CD4-positive, CD25-positive, alpha-beta regulatory T cell (primary cell): Measurements from ENCODE around the gene OXLD1. TPM values are rescaled to one million over a fixed set of nuclear protein-coding genes. Genes with fewer than 3 reads are reported as not detected.
"Not testable (repeated sequence)": the region's sequence is repeated elsewhere in the genome, so short reads cannot be mapped to it uniquely, and the experiment has no call there.

Experiments used
- ATAC-seq, 2 donors: fragments of 150-1000 bp; cut with Tn5 transposase; one replicate each; pipeline ENCODE4 v1.10.0; 2021; ENCODE audit warnings: low read depth in 2 of 2, moderate number of reproducible peaks in 2 of 2, moderate library complexity in 1 of 2
- DNase-seq, 3 donors: peaks; one replicate each; pipeline versions ENCODE4 v3.0.0 to v3.0.0-alpha.2; 2012 to 2022; ENCODE audit warnings: mixed read lengths in 1 of 3
- H3K27ac ChIP-seq: one replicate; pipeline ENCODE4 v1.7.0; 2013; ENCODE audit warnings: mild to moderate bottlenecking, low read length; ENCODE audit not compliant: insufficient read depth, poor library complexity, severe bottlenecking
- H3K27me3 ChIP-seq: one replicate; pipeline ENCODE4 v1.7.0; 2013; ENCODE audit warnings: low read length; ENCODE audit not compliant: control insufficient read depth, insufficient read depth
- H3K36me3 ChIP-seq: one replicate; pipeline ENCODE4 v1.7.0; 2013; ENCODE audit warnings: mild to moderate bottlenecking, low read length, moderate library complexity; ENCODE audit not compliant: control insufficient read depth, insufficient read depth
- H3K4me1 ChIP-seq: 2 replicates; pipeline ENCODE4 v1.7.0; 2013; ENCODE audit warnings: mild to moderate bottlenecking, low read length; ENCODE audit not compliant: insufficient read depth, control insufficient read depth, poor library complexity, severe bottlenecking
- H3K4me3 ChIP-seq: one replicate; pipeline ENCODE4 v1.7.0; 2013; ENCODE audit warnings: low read depth, mild to moderate bottlenecking, low read length, moderate library complexity
- H3K9me3 ChIP-seq, 2 experiments: 1 replicate in 1 of 2; 2 replicates in 1 of 2; pipeline ENCODE4 v1.7.0; 2013; ENCODE audit warnings: low read length in 2 of 2, mild to moderate bottlenecking in 1 of 2, moderate library complexity in 1 of 2; ENCODE audit not compliant: control insufficient read depth in 2 of 2
- H3K27ac Mint-ChIP-seq, 3 donors: one replicate each; pipeline ENCODE4 v1.8.0; 2020 to 2022; ENCODE audit warnings: mild to moderate bottlenecking in 3 of 3, mixed read lengths in 3 of 3, moderate library complexity in 2 of 3
- H3K27me3 Mint-ChIP-seq: one replicate; pipeline ENCODE4 v1.8.0; 2022; ENCODE audit warnings: mild to moderate bottlenecking, mixed read lengths
- H3K36me3 Mint-ChIP-seq: one replicate; pipeline ENCODE4 v1.8.0; 2020; ENCODE audit warnings: mixed read lengths
- H3K4me1 Mint-ChIP-seq, 4 donors: one replicate each; pipeline ENCODE4 v1.8.0; 2020 to 2022; ENCODE audit warnings: mixed read lengths in 4 of 4, mild to moderate bottlenecking in 1 of 4
- H3K4me3 Mint-ChIP-seq, 4 donors: one replicate each; pipeline ENCODE4 v1.8.0; 2020 to 2022; ENCODE audit warnings: mild to moderate bottlenecking in 4 of 4, mixed read lengths in 4 of 4, moderate library complexity in 3 of 4
- H3K9me3 Mint-ChIP-seq, 7 donors: one replicate each; pipeline ENCODE4 v1.8.0; 2020 to 2022; ENCODE audit warnings: mixed read lengths in 7 of 7, mild to moderate bottlenecking in 3 of 7, moderate library complexity in 2 of 7
- polyA plus RNA-seq, 4 donors: library from polyadenylated mRNA; unstranded; fragments of 300-500 nt; fragmentation: Illumina TruSeq; gene quantifications; one replicate each; pipeline ENCODE4 v1.2.3, GENCODE V29; 2021
- total RNA-seq: library from RNA; stranded (reverse); gene quantifications from one replicate; pipeline ENCODE4 v1.2.3, GENCODE V29; 2022

The OXLD1 gene
- total and polyA plus RNA-seq, 5 donors from 2014 or later = 37.7 to 108 (median 83.4) TPM

DNA sequence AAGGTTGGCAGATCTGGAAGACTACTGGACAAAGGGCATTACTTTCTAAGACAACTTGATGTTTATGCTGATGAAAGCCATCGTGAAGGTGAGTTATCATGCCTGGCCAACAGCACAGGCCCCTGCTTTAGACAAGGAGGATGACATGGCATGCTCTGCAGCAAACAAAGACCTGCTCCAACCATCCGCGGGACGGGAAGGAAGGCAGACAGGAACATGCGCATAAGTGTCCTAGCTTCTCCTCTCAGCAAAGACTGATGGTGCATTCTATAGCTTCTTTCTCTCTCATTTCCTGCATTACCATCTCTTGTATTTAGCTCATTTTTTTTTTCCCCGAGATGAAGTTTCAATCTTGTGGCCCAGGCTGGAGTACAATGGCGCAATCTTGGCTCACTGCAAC is 34.9 kb downstream of the OXLD1 start:
- H3K4me3 Mint-ChIP-seq = peak overlapping the region in 1 of 4 donors; percentile 44
- no peak for DNase-seq
- H3K27me3 Mint-ChIP-seq = no peaks in the 10 kb centered on the region
- Histone ChIP-seq H3K27me3 (no peaks in the 10 kb centered on the region), H3K9me3 (no peaks in the 10 kb centered on the region), H3K4me3 (no peak overlapping the region), H3K4me1 (peaks cover 14% of the 10 kb centered on the region), H3K27ac (no peak overlapping the region), H3K36me3 (peaks cover 26% of the 10 kb centered on the region)
- no peak for ATAC-seq
- H3K27ac Mint-ChIP-seq = no peak overlapping the region
- peaks cover 0 to 32% (median 16%) of the 10 kb centered on the region in 4 donors for H3K4me1 Mint-ChIP-seq
- H3K9me3 Mint-ChIP-seq = peaks cover 0 to 2% (median 0%) of the 10 kb centered on the region in 7 donors
- peaks cover 8% of the 10 kb centered on the region for H3K36me3 Mint-ChIP-seq

DNA sequence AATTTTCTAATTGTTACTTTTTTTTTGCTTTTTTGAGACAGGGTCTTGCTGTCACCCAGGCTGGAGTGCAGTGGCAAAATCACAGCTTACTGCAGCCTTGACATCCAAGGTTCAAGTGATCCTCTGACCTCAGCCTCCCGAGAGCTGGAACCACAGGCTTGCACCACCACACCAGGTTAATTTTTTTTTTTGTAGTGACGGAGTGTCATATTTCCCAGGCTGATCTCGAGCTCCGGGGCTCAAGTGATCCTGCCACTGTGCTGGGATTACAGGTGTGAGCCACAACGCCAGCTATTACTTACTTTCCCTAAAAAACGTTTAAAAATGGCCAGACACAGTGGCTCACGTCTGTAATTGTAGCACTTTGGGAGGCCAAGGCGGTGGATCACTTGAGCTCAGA is 36.1 kb downstream of the OXLD1 start:
- H3K4me1 Mint-ChIP-seq = peaks cover 3 to 31% (median 12%) of the 10 kb centered on the region in 4 donors
- no peaks in the 10 kb centered on the region for H3K9me3 ChIP-seq
- H3K4me3 ChIP-seq = no peak overlapping the region
- H3K4me1 ChIP-seq = peaks cover 4% of the 10 kb centered on the region
- no peak overlapping the region for H3K27ac Mint-ChIP-seq
- H3K27ac ChIP-seq = no peak overlapping the region
- peaks cover 17% of the 10 kb centered on the region for H3K36me3 Mint-ChIP-seq
- no peaks in the 10 kb centered on the region for H3K27me3 ChIP-seq
- H3K4me3 Mint-ChIP-seq = no peak overlapping the region
- ATAC-seq = no peak
- H3K9me3 Mint-ChIP-seq = peaks cover 0 to 4% (median 0%) of the 10 kb centered on the region in 7 donors
- H3K27me3 Mint-ChIP-seq = no peaks in the 10 kb centered on the region
- no peak for DNase-seq
- H3K36me3 ChIP-seq = peaks cover 35% of the 10 kb centered on the region

DNA sequence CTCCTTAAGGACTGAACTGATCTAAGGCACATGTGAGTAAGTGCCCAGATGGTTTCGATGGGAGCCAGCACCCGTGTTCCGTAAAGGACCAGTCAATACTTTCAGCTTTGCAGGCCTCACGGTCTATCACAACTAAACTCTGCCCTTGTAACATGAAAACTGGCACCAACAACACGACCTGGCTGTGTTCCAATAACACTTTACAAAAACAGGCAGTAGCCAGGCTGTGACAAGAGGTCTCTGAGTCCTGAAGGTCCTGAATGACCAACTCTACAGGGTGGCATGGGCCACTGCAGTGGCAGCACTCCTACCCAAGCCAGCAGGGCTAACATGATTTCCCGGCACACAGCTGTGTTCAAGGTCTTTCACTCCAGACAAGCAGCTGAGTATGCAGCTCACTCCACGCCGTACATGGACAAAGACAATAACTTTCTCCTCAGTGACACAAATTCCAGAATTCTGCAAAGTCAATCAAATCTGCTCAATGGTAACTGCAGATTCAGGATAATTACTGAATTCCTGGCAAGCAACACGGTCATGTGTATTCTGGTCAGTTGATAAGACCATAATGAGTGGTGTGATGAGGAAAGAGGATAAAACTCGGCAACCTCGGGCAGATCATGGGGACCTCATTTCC is 44.8 kb downstream of the OXLD1 start:
- H3K27me3 ChIP-seq = no peaks in the 10 kb centered on the region
- ATAC-seq (no peak), DNase-seq (no peak)
- Mint-ChIP-seq H3K27ac (peak overlapping the region in 1 of 3 donors; percentile 48), H3K27me3 (no peaks in the 10 kb centered on the region), H3K4me3 (no peak overlapping the region), H3K4me1 (peaks cover 6 to 24% (median 11%) of the 10 kb centered on the region in 4 donors), H3K9me3 (peaks cover 0 to 4% (median 0%) of the 10 kb centered on the region in 7 donors), H3K36me3 (peaks cover 43% of the 10 kb centered on the region)
- H3K36me3 ChIP-seq = peaks cover 60% of the 10 kb centered on the region
- no peak overlapping the region for H3K27ac ChIP-seq
- no peaks in the 10 kb centered on the region for H3K9me3 ChIP-seq
- H3K4me1 ChIP-seq = no peaks in the 10 kb centered on the region
- no peak overlapping the region for H3K4me3 ChIP-seq

- H3K27me3 ChIP-seq, ATAC-seq, H3K4me3 ChIP-seq, H3K27ac ChIP-seq, H3K4me3 Mint-ChIP-seq, H3K9me3 Mint-ChIP-seq, H3K27me3 Mint-ChIP-seq, H3K9me3 ChIP-seq, H3K27ac Mint-ChIP-seq, DNase-seq: not testable (repeated sequence)
- Mint-ChIP-seq H3K4me1 (peaks cover 6 to 28% (median 13%) of the 10 kb centered on the region in 4 donors), H3K36me3 (peaks cover 37% of the 10 kb centered on the region)
- Histone ChIP-seq H3K4me1 (peaks cover 14% of the 10 kb centered on the region), H3K36me3 (peaks cover 45% of the 10 kb centered on the region)
Observed at GRCh38 chr17:81618307-81618706, 48.1 kb downstream of the OXLD1 start.

GRCh38 chr17:81616877-81617276 is 49.5 kb downstream of the OXLD1 start:
- no peaks in the 10 kb centered on the region for H3K9me3 Mint-ChIP-seq
- no peak overlapping the region for H3K27ac Mint-ChIP-seq
- H3K27me3 Mint-ChIP-seq = no peaks in the 10 kb centered on the region
- Histone ChIP-seq H3K4me3 (no peak overlapping the region), H3K36me3 (peaks cover 51% of the 10 kb centered on the region), H3K4me1 (peaks cover 14% of the 10 kb centered on the region), H3K27ac (no peak overlapping the region), H3K9me3 (no peaks in the 10 kb centered on the region), H3K27me3 (no peaks in the 10 kb centered on the region)
- H3K4me1 Mint-ChIP-seq = peaks cover 6 to 32% (median 18%) of the 10 kb centered on the region in 4 donors
- ATAC-seq (no peak), DNase-seq (no peak)
- H3K36me3 Mint-ChIP-seq = peaks cover 46% of the 10 kb centered on the region
- H3K4me3 Mint-ChIP-seq = no peak overlapping the region

DNA sequence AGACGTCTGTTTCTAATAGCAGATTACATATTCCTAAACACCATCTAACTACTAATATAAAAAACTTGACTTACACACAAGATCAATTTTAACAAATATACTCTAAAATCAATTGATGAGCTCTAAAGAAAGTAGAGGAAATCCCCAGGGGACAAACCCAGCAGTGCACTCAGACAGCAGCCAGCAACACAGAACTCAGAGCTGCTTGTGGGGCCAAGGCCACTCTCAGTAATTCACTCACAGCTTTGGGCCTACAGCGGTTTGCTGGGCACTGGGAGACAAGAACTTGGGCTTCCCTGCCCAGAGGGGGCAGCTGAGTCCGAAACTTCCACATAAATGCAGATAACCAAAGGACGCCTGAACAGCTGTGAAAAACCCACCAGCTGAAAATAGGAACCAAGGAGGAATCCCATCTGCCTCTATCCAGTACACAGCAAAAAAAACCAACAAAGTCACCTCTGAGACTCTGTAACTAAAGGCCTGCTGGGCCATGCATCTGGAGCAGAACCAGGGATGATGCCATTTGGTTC is 50.9 kb downstream of the OXLD1 start:
- H3K27ac Mint-ChIP-seq = peak overlapping the region; percentile 31 to 92 (median 66)
- no peaks in the 10 kb centered on the region for H3K27me3 Mint-ChIP-seq
- DNase-seq (no peak), ATAC-seq (no peak)
- H3K4me1 Mint-ChIP-seq = peaks cover 6 to 31% (median 18%) of the 10 kb centered on the region in 4 donors
- Histone ChIP-seq H3K9me3 (no peaks in the 10 kb centered on the region), H3K4me3 (no peak overlapping the region), H3K36me3 (peaks cover 39% of the 10 kb centered on the region), H3K4me1 (peaks cover 14% of the 10 kb centered on the region), H3K27ac (no peak overlapping the region), H3K27me3 (no peaks in the 10 kb centered on the region)
- H3K36me3 Mint-ChIP-seq = peaks cover 32% of the 10 kb centered on the region
- H3K9me3 Mint-ChIP-seq = no peaks in the 10 kb centered on the region
- peak overlapping the region in 1 of 4 donors; percentile 62 for H3K4me3 Mint-ChIP-seq

Other genes starting within 250 kb of the OXLD1 start
- 1,684 TPM for gene ACTG1, start 153.8 kb downstream of the OXLD1 start, total RNA-seq
- gene ACTG1, start 153.8 kb downstream of the OXLD1 start, polyA plus RNA-seq = 1,000 to 10,000 TPM; 1,881 to 2,724 (median 2,486) TPM
- gene FSCN2, start 138.2 kb downstream of the OXLD1 start, total RNA-seq = 0.74 TPM
- under 1 TPM in 1 of 4 donors, not detected in 3; 0.17 TPM for gene FSCN2, start 138.2 kb downstream of the OXLD1 start, polyA plus RNA-seq
- gene FAAP100, start 114.3 kb downstream of the OXLD1 start, total RNA-seq = 28.1 TPM
- gene FAAP100, start 114.3 kb downstream of the OXLD1 start, polyA plus RNA-seq = 10 to 100 TPM in 2 of 4 donors, 1 to 10 TPM in 2; 8.2 to 13.0 (median 10.4) TPM
- 103 TPM for gene NPLOC4, start 29.5 kb downstream of the OXLD1 start, total RNA-seq
- 10 to 100 TPM; 48.6 to 53.1 (median 51.0) TPM for gene NPLOC4, start 29.5 kb downstream of the OXLD1 start, polyA plus RNA-seq
- gene TSPAN10, start 29.4 kb downstream of the OXLD1 start, total RNA-seq = not detected
- under 1 TPM in 3 of 4 donors, not detected in 1; 0.21 to 0.70 (median 0.24) TPM for gene TSPAN10, start 29.4 kb downstream of the OXLD1 start, polyA plus RNA-seq
- gene PDE6G, start 10.1 kb downstream of the OXLD1 start, total RNA-seq = 0.67 TPM
- 1 to 10 TPM in 2 of 4 donors, under 1 TPM in 1, not detected in 1; 0.94 to 1.4 (median 1.1) TPM for gene PDE6G, start 10.1 kb downstream of the OXLD1 start, polyA plus RNA-seq
- gene CCDC137, start 132 bp upstream of the OXLD1 start, total RNA-seq = 30.4 TPM
- 10 to 100 TPM; 10.2 to 14.3 (median 12.0) TPM for gene CCDC137, start 132 bp upstream of the OXLD1 start, polyA plus RNA-seq
- gene ARL16, start 17.2 kb upstream of the OXLD1 start, total RNA-seq = 34.7 TPM
- 10 to 100 TPM; 24.7 to 27.7 (median 26.3) TPM for gene ARL16, start 17.2 kb upstream of the OXLD1 start, polyA plus RNA-seq
- gene HGS, start 17.4 kb upstream of the OXLD1 start, total RNA-seq = 148 TPM
- gene HGS, start 17.4 kb upstream of the OXLD1 start, polyA plus RNA-seq = 10 to 100 TPM; 23.4 to 30.5 (median 27.7) TPM
- 18.5 TPM for gene MRPL12, start 36.8 kb upstream of the OXLD1 start, total RNA-seq
- gene MRPL12, start 36.8 kb upstream of the OXLD1 start, polyA plus RNA-seq = 10 to 100 TPM; 45.1 to 49.2 (median 47.2) TPM
- gene SLC25A10, start 45.7 kb upstream of the OXLD1 start, total RNA-seq = 2.5 TPM
- 1 to 10 TPM; 3.4 to 4.3 (median 3.7) TPM for gene SLC25A10, start 45.7 kb upstream of the OXLD1 start, polyA plus RNA-seq
- gene GCGR, start 137.5 kb upstream of the OXLD1 start, total RNA-seq = not detected
- not detected for gene GCGR, start 137.5 kb upstream of the OXLD1 start, polyA plus RNA-seq
- 59.9 TPM for gene MCRIP1, start 166.7 kb upstream of the OXLD1 start, total RNA-seq
- gene MCRIP1, start 166.7 kb upstream of the OXLD1 start, polyA plus RNA-seq = 10 to 100 TPM; 58.1 to 93.2 (median 77.1) TPM
- not detected for gene PPP1R27, start 168.4 kb upstream of the OXLD1 start, total RNA-seq
- not detected for gene PPP1R27, start 168.4 kb upstream of the OXLD1 start, polyA plus RNA-seq
- gene P4HB, start 193.9 kb upstream of the OXLD1 start, total RNA-seq = 231 TPM
- 100 to 1,000 TPM; 186 to 216 (median 207) TPM for gene P4HB, start 193.9 kb upstream of the OXLD1 start, polyA plus RNA-seq
- 578 TPM for gene ARHGDIA, start 204.7 kb upstream of the OXLD1 start, total RNA-seq
- 100 to 1,000 TPM in 2 of 4 donors, 10 to 100 TPM in 2; 91.4 to 141 (median 99.4) TPM for gene ARHGDIA, start 204.7 kb upstream of the OXLD1 start, polyA plus RNA-seq
- gene ALYREF, start 225.0 kb upstream of the OXLD1 start, total RNA-seq = 90.9 TPM
- gene ALYREF, start 225.0 kb upstream of the OXLD1 start, polyA plus RNA-seq = 10 to 100 TPM; 24.8 to 57.6 (median 39.6) TPM
- gene ANAPC11, start 225.1 kb upstream of the OXLD1 start, total RNA-seq = 44.4 TPM
- 100 to 1,000 TPM; 262 to 331 (median 290) TPM for gene ANAPC11, start 225.1 kb upstream of the OXLD1 start, polyA plus RNA-seq
- not detected for gene NPB, start 235.6 kb upstream of the OXLD1 start, total RNA-seq
- gene NPB, start 235.6 kb upstream of the OXLD1 start, polyA plus RNA-seq = under 1 TPM in 1 of 4 donors, not detected in 3; 0.10 TPM
- 28.6 TPM for gene PCYT2, start 244.8 kb upstream of the OXLD1 start, total RNA-seq
- 10 to 100 TPM; 25.6 to 30.9 (median 26.8) TPM for gene PCYT2, start 244.8 kb upstream of the OXLD1 start, polyA plus RNA-seq